Mesenchymal stem cell (in vitro differentiated cells and primary cell): ENCODE data around the gene ARL6.
"Not testable (repeated sequence)": the region's sequence is repeated elsewhere in the genome, so short reads cannot be mapped to it uniquely, and the experiment has no call there.

Experiments used
- DNase-seq: peaks from one replicate; pipeline ENCODE4 v3.0.0-alpha.2; 2013
- H2AFZ ChIP-seq: one replicate; pipeline ENCODE4 v1.6.1; 2013; ENCODE audit warnings: low read depth, mild to moderate bottlenecking, control low read depth, inconsistent platforms, low read length, moderate library complexity
- H2AK5ac ChIP-seq: 2 replicates; pipeline ENCODE4 v1.6.1; 2013; ENCODE audit warnings: low read length, moderate library complexity, mild to moderate bottlenecking, inconsistent platforms; ENCODE audit not compliant: severe bottlenecking
- H2BK120ac ChIP-seq: one replicate; pipeline ENCODE4 v1.6.1; 2013; ENCODE audit warnings: low read depth, mild to moderate bottlenecking, inconsistent platforms, low read length, moderate library complexity
- H2BK12ac ChIP-seq, 2 experiments: one replicate each; pipeline ENCODE4 v1.6.1; 2013; ENCODE audit warnings: inconsistent platforms in 2 of 2, low read length in 2 of 2, mild to moderate bottlenecking in 2 of 2, moderate library complexity in 2 of 2, control low read depth in 1 of 2
- H2BK15ac ChIP-seq: one replicate; pipeline ENCODE4 v1.6.1; 2013; ENCODE audit warnings: mild to moderate bottlenecking, low read depth, inconsistent platforms; ENCODE audit not compliant: poor library complexity, severe bottlenecking
- H2BK5ac ChIP-seq: 2 replicates; pipeline ENCODE4 v1.6.1; 2013; ENCODE audit warnings: low read depth, mild to moderate bottlenecking, low read length, control low read depth, inconsistent platforms; ENCODE audit not compliant: poor library complexity, severe bottlenecking
- H3K14ac ChIP-seq, 2 experiments: one replicate each; pipeline ENCODE4 v1.6.1; 2013; ENCODE audit warnings: inconsistent platforms in 2 of 2, low read length in 2 of 2, control low read depth in 1 of 2, mild to moderate bottlenecking in 1 of 2, moderate library complexity in 1 of 2
- H3K18ac ChIP-seq, 2 experiments: one replicate each; pipeline ENCODE4 v1.6.1; 2013; ENCODE audit warnings: inconsistent platforms in 2 of 2, low read length in 2 of 2, control low read depth in 1 of 2, low read depth in 1 of 2, mild to moderate bottlenecking in 1 of 2
- H3K23ac ChIP-seq, 2 experiments: one replicate each; pipeline ENCODE4 v1.6.1; 2013; ENCODE audit warnings: inconsistent platforms in 2 of 2, low read length in 2 of 2, mild to moderate bottlenecking in 2 of 2, moderate library complexity in 2 of 2, control low read depth in 1 of 2
- H3K27ac ChIP-seq: 2 replicates; pipeline ENCODE4 v1.5.1; 2013; ENCODE audit warnings: mild to moderate bottlenecking, moderate library complexity, low read length, control low read depth, inconsistent platforms; ENCODE audit not compliant: poor library complexity, severe bottlenecking
- H3K27me3 ChIP-seq, 2 experiments: 2 replicates each; pipeline versions ENCODE4 v1.6.1 to v1.7.0; 2013; ENCODE audit warnings: low read length in 2 of 2, mild to moderate bottlenecking in 2 of 2, moderate library complexity in 2 of 2, control low read depth in 1 of 2, inconsistent platforms in 1 of 2; ENCODE audit not compliant: control insufficient read depth in 1 of 2, insufficient read depth in 1 of 2
- H3K36me3 ChIP-seq, 2 experiments: 2 replicates each; pipeline versions ENCODE4 v1.6.1 to v1.7.0; 2013; ENCODE audit warnings: low read length in 2 of 2, control low read depth in 1 of 2, inconsistent platforms in 1 of 2, low read depth in 1 of 2, mild to moderate bottlenecking in 1 of 2; ENCODE audit not compliant: insufficient read depth in 2 of 2, control insufficient read depth in 1 of 2
- H3K4ac ChIP-seq, 2 experiments: one replicate each; pipeline ENCODE4 v1.6.1; 2013; ENCODE audit warnings: inconsistent platforms in 2 of 2, low read length in 2 of 2, mild to moderate bottlenecking in 2 of 2, moderate library complexity in 2 of 2, control low read depth in 1 of 2, low read depth in 1 of 2
- H3K4me1 ChIP-seq: 2 replicates; pipeline ENCODE4 v1.6.1; 2013; ENCODE audit warnings: low read depth, low read length, control low read depth; ENCODE audit not compliant: control insufficient read depth, insufficient read depth
- H3K4me2 ChIP-seq: 2 replicates; pipeline ENCODE4 v1.6.1; 2013; ENCODE audit warnings: low read length, mild to moderate bottlenecking, inconsistent platforms; ENCODE audit not compliant: poor library complexity, severe bottlenecking
- H3K4me3 ChIP-seq, 2 experiments: 2 replicates each; pipeline versions ENCODE4 v1.5.1 to v1.7.0; 2013; ENCODE audit warnings: low read length in 2 of 2, mild to moderate bottlenecking in 2 of 2, control low read depth in 1 of 2, low read depth in 1 of 2; ENCODE audit not compliant: insufficient read depth in 1 of 2
- H3K79me1 ChIP-seq: replicated peaks from 2 replicates; pipeline ENCODE4 v1.6.1; 2013; ENCODE audit warnings: mild to moderate bottlenecking, control low read depth, low read length, inconsistent platforms; ENCODE audit not compliant: poor library complexity, severe bottlenecking
- H3K9ac ChIP-seq: 2 replicates; pipeline ENCODE4 v1.7.0; 2013; ENCODE audit warnings: mild to moderate bottlenecking, low read length, moderate library complexity
- H3K9me3 ChIP-seq: 2 replicates; pipeline ENCODE4 v1.7.0; 2013; ENCODE audit warnings: mild to moderate bottlenecking, low read length; ENCODE audit not compliant: control insufficient read depth
- H4K8ac ChIP-seq: one replicate; pipeline ENCODE4 v1.6.1; 2013; ENCODE audit warnings: inconsistent platforms, mild to moderate bottlenecking, low read length, moderate library complexity
- H4K91ac ChIP-seq: one replicate; pipeline ENCODE4 v1.6.1; 2013; ENCODE audit warnings: mild to moderate bottlenecking, low read length, inconsistent platforms
- WGBS: methylation state at CpG from one replicate; pipeline ENCODE4 v1.1.7; 2013; ENCODE audit warnings: mixed read lengths; 5-methylcytosine and 5-hydroxymethylcytosine counted together

ARL6 gene

GRCh38 chr3:97830638-97831037, 66.1 kb downstream of the ARL6 start:
- Histone ChIP-seq H3K14ac (no peak overlapping the region), H3K27me3 (no peaks in the 10 kb centered on the region), H3K18ac (no peak overlapping the region), H4K91ac (no peak overlapping the region), H3K4me2 (no peak overlapping the region), H4K8ac (no peak overlapping the region), H3K23ac (no peak overlapping the region), H2AFZ (no peak overlapping the region), H2BK12ac (no peak overlapping the region), H2BK5ac (no peak overlapping the region), H3K36me3 (no peaks in the 10 kb centered on the region), H3K79me1 (peaks cover 17% of the 10 kb centered on the region), H2BK15ac (no peak overlapping the region), H3K4me3 (no peak overlapping the region), H3K9ac (no peak overlapping the region), H3K27ac (no peak overlapping the region), H3K4ac (no peak overlapping the region), H2AK5ac (no peak overlapping the region), H3K4me1 (no peaks in the 10 kb centered on the region), H3K9me3 (no peaks in the 10 kb centered on the region), H2BK120ac (no peak overlapping the region)
- WGBS: 96% methylated on average over 1 of the region's 2 CpGs
- DNase-seq: no peak

GRCh38 chr3:97831140-97831539, 66.6 kb downstream of the ARL6 start:
- 100% methylated on average over 1 of the region's 1 CpG for WGBS
- H2BK15ac ChIP-seq: no peak overlapping the region
- no peak overlapping the region for H2BK120ac ChIP-seq
- no peak overlapping the region for H3K14ac ChIP-seq
- H2BK12ac ChIP-seq: no peak overlapping the region
- H3K27ac ChIP-seq: no peak overlapping the region
- H2BK5ac ChIP-seq: no peak overlapping the region
- H4K8ac ChIP-seq: no peak overlapping the region
- H3K4ac ChIP-seq: no peak overlapping the region
- H3K36me3 ChIP-seq: no peaks in the 10 kb centered on the region
- no peak for DNase-seq
- no peak overlapping the region for H3K23ac ChIP-seq
- no peaks in the 10 kb centered on the region for H3K27me3 ChIP-seq
- no peak overlapping the region for H2AFZ ChIP-seq
- no peak overlapping the region for H2AK5ac ChIP-seq
- no peak overlapping the region for H3K18ac ChIP-seq
- no peaks in the 10 kb centered on the region for H3K9me3 ChIP-seq
- H3K4me3 ChIP-seq: no peak overlapping the region
- H3K9ac ChIP-seq: no peak overlapping the region
- no peak overlapping the region for H3K4me2 ChIP-seq
- no peak overlapping the region for H4K91ac ChIP-seq
- peaks cover 19% of the 10 kb centered on the region for H3K79me1 ChIP-seq
- no peaks in the 10 kb centered on the region for H3K4me1 ChIP-seq

- not testable (repeated sequence) for H3K4ac ChIP-seq, H2BK15ac ChIP-seq, H3K14ac ChIP-seq, H3K9ac ChIP-seq, H2AFZ ChIP-seq, H3K23ac ChIP-seq, H3K27me3 ChIP-seq, DNase-seq, H4K91ac ChIP-seq, H3K9me3 ChIP-seq, H2AK5ac ChIP-seq, H2BK120ac ChIP-seq, H3K4me1 ChIP-seq, H3K4me3 ChIP-seq, H3K36me3 ChIP-seq, H2BK12ac ChIP-seq, H3K27ac ChIP-seq, H3K18ac ChIP-seq, H2BK5ac ChIP-seq, H4K8ac ChIP-seq, H3K4me2 ChIP-seq
- WGBS: 100% methylated on average over 2 of the region's 4 CpGs
- peaks cover 27% of the 10 kb centered on the region for H3K79me1 ChIP-seq
Observed at GRCh38 chr3:97833184-97833583, 68.6 kb downstream of the ARL6 start.

- Histone ChIP-seq H3K4me2 (no peak overlapping the region), H3K9ac (no peak overlapping the region), H3K36me3 (no peaks in the 10 kb centered on the region), H3K27ac (no peak overlapping the region), H2AK5ac (no peak overlapping the region), H3K4ac (peak overlapping the region in 1 of 2 experiments; percentile 26), H3K4me1 (no peaks in the 10 kb centered on the region), H3K27me3 (no peaks in the 10 kb centered on the region), H2BK12ac (no peak overlapping the region), H2BK120ac (no peak overlapping the region), H4K8ac (no peak overlapping the region), H2BK5ac (no peak overlapping the region), H3K9me3 (no peaks in the 10 kb centered on the region), H3K23ac (no peak overlapping the region), H3K14ac (no peak overlapping the region), H3K4me3 (no peak overlapping the region), H4K91ac (no peak overlapping the region), H2BK15ac (no peak overlapping the region), H3K79me1 (peaks cover 32% of the 10 kb centered on the region), H2AFZ (no peak overlapping the region), H3K18ac (no peak overlapping the region)
- WGBS: 87% methylated on average over 4 of the region's 5 CpGs
- DNase-seq: no peak
Observed at GRCh38 chr3:97835761-97836160, 71.2 kb downstream of the ARL6 start.
